GM21447 (cell line): ENCODE data around the gene PPAN.

ENCODE experiments used
- ATAC-seq: cut with Tn5 transposase; IDR thresholded peaks from one replicate; pipeline ENCODE4 v1.9.1; 2021; ENCODE audit not compliant: unreplicated experiment

Gene PPAN

GRCh38 chr19:10092648-10093294, 13.4 kb upstream of the PPAN start:
- ATAC-seq: no peak

DNA sequence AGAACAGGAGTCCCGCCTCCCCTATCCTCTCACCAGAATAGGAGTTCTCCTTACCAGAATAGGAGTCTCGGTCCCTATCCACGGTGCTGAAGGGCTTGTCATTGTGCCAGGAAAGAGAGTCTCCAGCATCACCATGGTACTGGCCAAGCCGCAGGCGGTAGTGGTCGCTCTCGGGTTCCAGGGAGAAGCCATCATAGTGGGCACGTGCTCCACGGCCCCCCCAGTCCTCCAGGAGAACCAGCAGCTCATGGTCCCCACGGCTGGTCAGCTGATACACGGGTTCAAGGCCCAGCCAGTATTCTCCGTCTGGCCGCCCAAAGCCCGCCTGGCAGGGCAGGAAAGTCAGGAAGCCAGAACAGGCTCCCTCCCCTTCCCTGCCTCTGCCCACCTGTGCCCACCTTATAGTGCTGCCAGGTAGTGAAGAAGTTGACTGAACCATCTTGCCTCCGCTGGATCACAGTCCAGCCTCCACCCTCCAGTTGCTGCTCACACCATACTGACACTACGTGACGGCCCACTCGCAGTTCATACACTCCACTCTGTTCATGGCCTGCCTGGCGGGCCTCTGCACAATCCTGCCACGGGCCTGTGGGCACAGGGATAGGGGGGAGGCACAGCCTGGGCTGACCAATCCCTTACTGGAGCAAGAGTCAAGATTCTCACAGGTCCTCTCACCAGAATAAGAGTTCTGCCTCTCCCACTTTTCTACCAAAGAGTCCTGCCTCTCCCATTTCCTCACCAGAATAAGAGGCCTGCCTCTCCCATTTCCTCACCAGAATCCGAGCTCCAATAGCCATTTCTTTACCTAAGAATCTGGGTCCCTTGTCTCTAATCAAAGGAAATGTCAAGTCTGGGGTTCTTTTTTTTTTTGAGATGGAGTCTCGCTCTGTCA, 12.6 kb upstream of the PPAN start:
- no peak for ATAC-seq

- ATAC-seq: no peak
These were observed 10.6 kb upstream of the PPAN start for GRCh38 chr19:10095622-10095947.

GRCh38 chr19:10095948-10096614, 10.1 kb upstream of the PPAN start:
- no peak for ATAC-seq

- no peak for ATAC-seq
These were observed 9.6 kb upstream of the PPAN start for GRCh38 chr19:10096615-10096963.

GRCh38 chr19:10100163-10100785, 5.9 kb upstream of the PPAN start:
- no peak for ATAC-seq

GRCh38 chr19:10102787-10103236, 3.4 kb upstream of the PPAN start:
- ATAC-seq: no peak

DNA sequence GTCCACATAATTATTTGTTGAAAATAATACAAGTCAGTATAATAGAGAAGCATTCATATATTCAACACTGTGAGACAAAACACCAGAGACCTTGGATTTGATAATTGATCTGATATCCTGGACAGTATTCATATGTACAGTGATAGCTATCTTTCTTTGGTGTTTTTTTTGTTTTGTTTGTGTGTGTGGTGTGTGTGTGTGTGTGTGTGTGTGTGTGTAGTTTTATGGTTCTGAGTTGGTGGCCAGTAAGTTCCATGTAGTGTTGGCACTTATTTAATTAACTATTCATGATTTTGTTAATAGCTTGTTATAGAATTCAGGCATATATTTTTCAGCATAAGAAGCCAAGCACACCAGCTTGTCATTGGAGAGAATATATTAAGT, 2.0 kb upstream of the PPAN start:
- no peak for ATAC-seq

GRCh38 chr19:10104665-10105508, 1.3 kb upstream of the PPAN start:
- ATAC-seq: peak; percentile 36

DNA sequence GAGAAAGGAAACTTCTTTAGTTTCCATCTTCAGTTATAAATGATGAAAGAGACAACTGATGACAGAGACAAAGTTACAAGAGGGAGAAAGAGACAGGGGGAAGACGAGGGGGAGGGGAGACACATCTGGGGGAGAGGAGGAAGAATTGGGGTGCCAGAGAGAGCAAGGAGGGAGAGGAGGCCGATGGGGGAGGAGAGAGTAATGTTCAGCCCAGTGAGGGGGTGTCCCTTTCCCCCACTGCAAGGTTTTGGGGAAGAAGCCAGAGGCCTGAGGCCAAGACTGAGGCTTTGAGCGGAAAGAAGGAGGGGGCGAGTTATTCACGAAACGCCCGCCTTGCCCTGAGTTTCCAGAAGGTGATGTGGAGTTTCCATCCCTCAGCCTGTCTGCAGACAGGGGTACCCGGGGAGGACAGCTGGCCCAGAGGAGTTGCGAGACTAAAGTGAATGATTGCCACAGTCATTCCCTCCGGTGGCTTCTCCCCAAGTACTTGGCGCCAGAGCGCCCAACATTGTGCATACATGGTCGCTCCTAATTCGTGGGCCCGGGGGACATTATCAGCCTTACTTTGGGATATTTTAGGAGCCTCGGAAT, 558 bp upstream of the PPAN start:
- no peak for ATAC-seq

GRCh38 chr19:10107254-10107653, 1.1 kb downstream of the PPAN start:
- no peak for ATAC-seq

DNA sequence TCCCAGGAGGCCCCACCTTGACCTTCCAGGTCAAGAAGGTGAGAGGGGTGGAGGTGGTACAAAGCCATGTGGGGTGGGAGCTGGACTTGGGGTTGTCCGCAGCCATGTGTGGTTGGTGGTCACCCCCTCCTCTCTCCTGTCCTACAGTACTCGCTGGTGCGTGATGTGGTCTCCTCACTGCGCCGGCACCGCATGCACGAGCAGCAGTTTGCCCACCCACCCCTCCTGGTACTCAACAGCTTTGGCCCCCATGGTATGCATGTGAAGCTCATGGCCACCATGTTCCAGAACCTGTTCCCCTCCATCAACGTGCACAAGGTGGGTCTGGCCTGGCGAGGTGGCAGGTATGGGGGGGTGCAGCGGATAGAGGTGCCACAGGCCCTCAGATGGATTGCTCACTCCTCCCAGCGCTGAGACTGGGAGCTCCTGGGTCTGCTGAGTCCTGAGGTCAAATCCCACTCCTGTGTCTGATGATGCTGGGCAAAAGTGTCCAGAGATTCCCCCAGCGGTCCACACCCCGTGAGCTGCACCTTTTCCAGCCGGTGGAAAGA, 1.7 kb downstream of the PPAN start:
- no peak for ATAC-seq

DNA sequence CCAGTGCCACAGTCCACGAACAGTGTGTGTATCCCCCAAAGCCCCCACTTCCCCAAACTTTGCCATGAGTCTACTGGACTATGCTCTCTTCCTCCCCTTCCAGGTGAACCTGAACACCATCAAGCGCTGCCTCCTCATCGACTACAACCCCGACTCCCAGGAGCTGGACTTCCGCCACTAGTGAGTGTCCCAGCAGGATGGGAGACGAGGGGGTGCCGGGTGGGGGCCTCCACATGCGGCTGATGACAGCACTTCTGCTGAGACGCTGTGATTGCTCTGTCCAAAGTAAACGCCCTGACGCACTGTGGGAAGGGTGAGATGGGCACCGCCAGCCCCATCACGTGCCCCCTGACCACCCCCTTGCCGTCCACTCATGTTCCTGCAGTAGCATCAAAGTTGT, 3.4 kb downstream of the PPAN start:
- no peak for ATAC-seq

- ATAC-seq: no peak
These were observed 4.2 kb downstream of the PPAN start for GRCh38 chr19:10110076-10110971.

DNA sequence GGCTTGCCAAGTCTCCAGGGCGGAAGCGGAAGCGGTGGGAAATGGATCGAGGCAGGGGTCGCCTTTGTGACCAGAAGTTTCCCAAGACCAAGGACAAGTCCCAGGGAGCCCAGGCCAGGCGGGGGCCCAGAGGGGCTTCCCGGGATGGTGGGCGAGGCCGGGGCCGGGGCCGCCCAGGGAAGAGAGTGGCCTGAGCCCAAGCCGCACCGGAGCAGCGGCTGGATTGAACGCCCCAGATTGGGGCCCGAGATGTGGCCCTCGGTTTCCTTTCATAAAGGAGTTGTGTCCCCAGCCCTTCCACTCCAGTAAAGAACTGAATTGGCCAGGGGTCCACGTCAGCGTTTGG, 4.8 kb downstream of the PPAN start:
- no peak for ATAC-seq

- ATAC-seq: no peak
These were observed 5.2 kb downstream of the PPAN start, which contains the start of gene P2RY11 for GRCh38 chr19:10111405-10111811. Gene P2RY11 (plus strand): TSS chr19:10111693. CDS start chr19:10111722, 29 bp downstream.

GRCh38 chr19:10112037-10112761, 6.0 kb downstream of the PPAN start:
- ATAC-seq: no peak

GRCh38 chr19:10112895-10113591, 6.9 kb downstream of the PPAN start:
- ATAC-seq: no peak
